PFSK-1 (cell line): ENCODE data around the gene CEP152.

Experiments
- FOXP2 ChIP-seq: optimal IDR thresholded peaks from 2 replicates; pipeline ENCODE3; 2011; ENCODE audit warnings: borderline replicate concordance, control low read depth, inconsistent platforms; ENCODE audit not compliant: insufficient read depth; ENCODE audit errors: extremely low read length, extremely low read depth
- POLR2AphosphoS5 ChIP-seq: IDR thresholded peaks from 2 replicates; pipeline ENCODE4 v1.6.1; 2012; ENCODE audit warnings: low read depth, mild to moderate bottlenecking, control low read depth, low read length, moderate library complexity
- SIN3A ChIP-seq: IDR thresholded peaks from 2 replicates; pipeline ENCODE4 v1.6.1; 2012; ENCODE audit warnings: mild to moderate bottlenecking, low read length, moderate library complexity, borderline replicate concordance; ENCODE audit not compliant: insufficient read depth
- TAF1 ChIP-seq: IDR thresholded peaks from 2 replicates; pipeline ENCODE4 v1.6.1; 2012; ENCODE audit warnings: low read length, control low read depth, borderline replicate concordance; ENCODE audit not compliant: insufficient read depth
- TF ChIP-seq, protein P1 (sequence below), 2 experiments: IDR thresholded peaks; 2 replicates each; pipeline versions ENCODE4 v1.6.1 to v1.8.0; 2011 to 2012; ENCODE audit warnings: low read depth in 2 of 2, low read length in 2 of 2, control low read depth in 1 of 2, inconsistent platforms in 1 of 2, mild to moderate bottlenecking in 1 of 2, moderate library complexity in 1 of 2; ENCODE audit not compliant: insufficient read depth in 1 of 2

DNA sequence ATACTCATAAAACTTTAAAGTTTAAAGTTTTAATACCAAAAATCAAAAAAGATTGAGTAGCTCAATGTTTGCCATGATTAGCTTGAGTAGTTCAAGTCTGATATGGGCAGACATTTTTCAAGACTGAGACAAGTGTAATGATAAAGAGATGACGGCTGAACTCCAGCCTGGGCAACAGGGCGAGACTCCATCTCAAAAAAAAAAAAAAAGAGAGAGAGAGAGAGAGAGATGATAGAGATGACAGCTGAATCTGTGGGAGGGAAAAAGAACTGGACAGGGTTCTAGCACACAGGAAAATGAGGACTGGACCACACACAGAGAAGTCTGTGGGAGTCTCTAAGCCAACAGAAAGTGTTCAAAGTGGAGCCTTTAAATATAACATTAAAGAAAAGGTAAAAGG, 25.2 kb downstream of the CEP152 start:
- TF ChIP-seq, protein P1, sequence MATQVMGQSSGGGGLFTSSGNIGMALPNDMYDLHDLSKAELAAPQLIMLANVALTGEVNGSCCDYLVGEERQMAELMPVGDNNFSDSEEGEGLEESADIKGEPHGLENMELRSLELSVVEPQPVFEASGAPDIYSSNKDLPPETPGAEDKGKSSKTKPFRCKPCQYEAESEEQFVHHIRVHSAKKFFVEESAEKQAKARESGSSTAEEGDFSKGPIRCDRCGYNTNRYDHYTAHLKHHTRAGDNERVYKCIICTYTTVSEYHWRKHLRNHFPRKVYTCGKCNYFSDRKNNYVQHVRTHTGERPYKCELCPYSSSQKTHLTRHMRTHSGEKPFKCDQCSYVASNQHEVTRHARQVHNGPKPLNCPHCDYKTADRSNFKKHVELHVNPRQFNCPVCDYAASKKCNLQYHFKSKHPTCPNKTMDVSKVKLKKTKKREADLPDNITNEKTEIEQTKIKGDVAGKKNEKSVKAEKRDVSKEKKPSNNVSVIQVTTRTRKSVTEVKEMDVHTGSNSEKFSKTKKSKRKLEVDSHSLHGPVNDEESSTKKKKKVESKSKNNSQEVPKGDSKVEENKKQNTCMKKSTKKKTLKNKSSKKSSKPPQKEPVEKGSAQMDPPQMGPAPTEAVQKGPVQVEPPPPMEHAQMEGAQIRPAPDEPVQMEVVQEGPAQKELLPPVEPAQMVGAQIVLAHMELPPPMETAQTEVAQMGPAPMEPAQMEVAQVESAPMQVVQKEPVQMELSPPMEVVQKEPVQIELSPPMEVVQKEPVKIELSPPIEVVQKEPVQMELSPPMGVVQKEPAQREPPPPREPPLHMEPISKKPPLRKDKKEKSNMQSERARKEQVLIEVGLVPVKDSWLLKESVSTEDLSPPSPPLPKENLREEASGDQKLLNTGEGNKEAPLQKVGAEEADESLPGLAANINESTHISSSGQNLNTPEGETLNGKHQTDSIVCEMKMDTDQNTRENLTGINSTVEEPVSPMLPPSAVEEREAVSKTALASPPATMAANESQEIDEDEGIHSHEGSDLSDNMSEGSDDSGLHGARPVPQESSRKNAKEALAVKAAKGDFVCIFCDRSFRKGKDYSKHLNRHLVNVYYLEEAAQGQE (IDR thresholded peaks at IDR 0.05; ENCODE audit: insufficient read depth in 1 of 2, low read depth in 2 of 2, low read length in 2 of 2), result no peak
- TF ChIP-seq POLR2AphosphoS5 (no peak), SIN3A (no peak), TAF1 (no peak), FOXP2 (no peak)
